MV-4-11 (cell line): ENCODE measurements around the gene RDH16.

Source experiments
- DNase-seq: peaks from one replicate; lab custom pipeline; 2025; lab: John Stamatoyannopoulos, UW

Gene RDH16

GRCh38 chr12:56957229-56958052 lies at the start of gene RDH16:
Gene RDH16 (minus strand): TSS chr12:56957608. CDS start chr12:56957462, 146 bp downstream.
- no peak for DNase-seq

- DNase-seq = no peak
These were observed 49.5 kb upstream of the RDH16 start for GRCh38 chr12:57006809-57007475.

DNA sequence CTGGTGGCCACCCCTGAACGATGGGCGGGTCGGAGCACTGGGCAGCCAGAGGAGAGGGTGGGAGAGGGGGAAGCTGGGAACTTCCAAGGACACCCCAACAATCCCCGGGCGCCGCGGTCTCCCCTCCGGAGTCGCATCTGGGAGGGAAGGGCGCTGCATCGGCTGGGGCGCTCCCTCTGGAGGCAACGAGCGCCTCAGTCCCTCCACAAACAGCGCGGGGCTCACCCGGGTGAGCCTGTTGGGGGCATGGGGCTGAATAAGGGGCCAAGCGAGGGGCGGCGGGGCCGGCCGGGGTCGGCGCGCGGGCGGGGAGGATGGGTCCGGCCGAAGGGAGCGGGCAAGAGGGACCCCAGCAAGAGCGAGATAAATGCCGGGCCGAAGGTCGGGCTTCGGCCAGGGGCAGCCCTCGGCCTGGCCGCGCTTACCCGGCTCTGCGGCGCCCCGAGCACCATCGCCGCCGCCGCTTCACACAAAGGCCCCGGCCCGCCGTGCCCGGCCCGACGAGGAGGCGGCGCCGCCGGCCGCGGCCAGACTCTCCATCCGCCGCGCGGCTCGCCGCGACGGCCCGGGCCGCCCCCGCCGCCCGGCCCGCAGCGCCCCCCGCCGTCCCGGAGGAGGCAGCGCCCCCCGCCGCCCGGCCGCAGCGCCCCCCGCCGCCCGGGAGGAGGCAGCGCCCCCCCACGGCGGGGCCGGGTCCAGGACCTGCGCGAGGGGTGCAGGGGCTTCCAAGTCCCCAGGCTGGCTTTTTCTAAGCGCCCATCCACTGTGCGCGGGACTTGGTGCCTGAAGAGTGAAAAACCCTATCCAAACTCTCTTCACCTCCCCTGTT lies 48.8 kb upstream of the RDH16 start, which contains the start of gene ZBTB39:
Gene ZBTB39, minus strand, starts transcription at position 567 of the 829 bp plus-strand sequence. CDS start 1,629 bp downstream, outside the sequence.
- peak; percentile 28 for DNase-seq

- DNase-seq = no peak
These were observed 47.2 kb upstream of the RDH16 start for GRCh38 chr12:57004651-57005050.

DNA sequence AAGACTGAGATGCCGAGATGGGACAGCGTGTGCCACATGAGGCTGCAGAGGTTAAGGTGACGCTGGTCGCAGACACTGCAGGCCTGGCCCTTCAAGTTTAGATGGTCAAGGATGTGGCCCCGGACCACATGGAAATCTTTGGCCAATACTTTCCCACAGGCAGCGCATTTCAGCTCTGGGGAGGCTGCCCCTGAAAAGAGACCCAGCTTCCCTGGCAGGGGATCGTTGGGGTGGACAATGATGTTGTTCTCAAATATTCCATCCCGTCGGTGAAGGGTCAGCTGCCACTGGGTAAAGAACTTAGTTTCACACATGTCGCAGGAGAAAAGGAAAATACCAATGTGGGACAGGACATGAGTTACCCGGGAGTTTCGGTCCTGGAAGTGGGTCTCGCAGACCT lies 46.0 kb upstream of the RDH16 start:
- DNase-seq = no peak

- peak; percentile 31 for DNase-seq
These were observed 44.1 kb upstream of the RDH16 start for GRCh38 chr12:57001448-57001906.

- DNase-seq = no peak
These were observed 43.0 kb upstream of the RDH16 start for GRCh38 chr12:57000393-57000792.

- DNase-seq = no peak
These were observed 42.0 kb upstream of the RDH16 start for GRCh38 chr12:56999456-56999855.

GRCh38 chr12:56998981-56999380 lies 41.6 kb upstream of the RDH16 start:
- peak; percentile 54 for DNase-seq

DNA sequence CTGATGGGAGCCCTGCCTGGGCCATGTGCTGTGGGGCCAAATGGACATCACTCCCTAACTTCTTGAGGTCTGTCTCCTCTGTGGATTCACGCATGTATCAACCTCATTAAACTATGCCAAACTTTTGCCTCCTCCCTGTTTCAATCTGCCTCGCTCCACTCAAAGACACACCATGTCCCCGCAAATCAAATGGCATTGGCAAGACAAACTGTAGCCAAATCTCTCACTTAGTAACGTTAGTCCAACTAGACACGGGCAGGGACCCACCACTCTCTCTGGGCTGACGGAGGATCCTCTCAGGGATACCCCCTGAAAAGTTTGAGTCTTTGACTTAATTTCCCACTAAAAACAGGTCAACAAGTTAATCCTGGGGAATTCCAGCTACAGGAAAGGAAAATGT lies 40.9 kb upstream of the RDH16 start:
- DNase-seq = no peak

GRCh38 chr12:56996793-56997545 lies 39.6 kb upstream of the RDH16 start:
- DNase-seq = no peak

DNA sequence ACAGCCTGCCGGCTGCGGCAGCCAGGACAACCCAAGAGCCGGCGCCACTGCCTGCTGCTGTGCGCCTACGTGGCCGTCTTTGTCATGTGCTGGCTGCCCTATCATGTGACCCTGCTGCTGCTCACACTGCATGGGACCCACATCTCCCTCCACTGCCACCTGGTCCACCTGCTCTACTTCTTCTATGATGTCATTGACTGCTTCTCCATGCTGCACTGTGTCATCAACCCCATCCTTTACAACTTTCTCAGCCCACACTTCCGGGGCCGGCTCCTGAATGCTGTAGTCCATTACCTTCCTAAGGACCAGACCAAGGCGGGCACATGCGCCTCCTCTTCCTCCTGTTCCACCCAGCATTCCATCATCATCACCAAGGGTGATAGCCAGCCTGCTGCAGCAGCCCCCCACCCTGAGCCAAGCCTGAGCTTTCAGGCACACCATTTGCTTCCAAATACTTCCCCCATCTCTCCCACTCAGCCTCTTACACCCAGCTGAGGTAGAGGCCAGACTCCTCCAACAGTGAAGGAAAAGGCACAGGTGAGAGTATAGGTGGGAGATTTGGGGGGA lies 38.6 kb upstream of the RDH16 start:
- no peak for DNase-seq

DNA sequence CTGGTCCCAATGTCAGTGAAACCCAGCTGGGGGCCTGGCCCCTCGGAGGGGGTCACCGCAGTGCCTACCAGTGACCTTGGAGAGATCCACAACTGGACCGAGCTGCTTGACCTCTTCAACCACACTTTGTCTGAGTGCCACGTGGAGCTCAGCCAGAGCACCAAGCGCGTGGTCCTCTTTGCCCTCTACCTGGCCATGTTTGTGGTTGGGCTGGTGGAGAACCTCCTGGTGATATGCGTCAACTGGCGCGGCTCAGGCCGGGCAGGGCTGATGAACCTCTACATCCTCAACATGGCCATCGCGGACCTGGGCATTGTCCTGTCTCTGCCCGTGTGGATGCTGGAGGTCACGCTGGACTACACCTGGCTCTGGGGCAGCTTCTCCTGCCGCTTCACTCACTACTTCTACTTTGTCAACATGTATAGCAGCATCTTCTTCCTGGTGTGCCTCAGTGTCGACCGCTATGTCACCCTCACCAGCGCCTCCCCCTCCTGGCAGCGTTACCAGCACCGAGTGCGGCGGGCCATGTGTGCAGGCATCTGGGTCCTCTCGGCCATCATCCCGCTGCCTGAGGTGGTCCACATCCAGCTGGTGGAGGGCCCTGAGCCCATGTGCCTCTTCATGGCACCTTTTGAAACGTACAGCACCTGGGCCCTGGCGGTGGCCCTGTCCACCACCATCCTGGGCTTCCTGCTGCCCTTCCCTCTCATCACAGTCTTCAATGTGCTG lies 38.0 kb upstream of the RDH16 start:
- no peak for DNase-seq

GRCh38 chr12:56994231-56994746 lies 36.9 kb upstream of the RDH16 start:
- DNase-seq = no peak

DNA sequence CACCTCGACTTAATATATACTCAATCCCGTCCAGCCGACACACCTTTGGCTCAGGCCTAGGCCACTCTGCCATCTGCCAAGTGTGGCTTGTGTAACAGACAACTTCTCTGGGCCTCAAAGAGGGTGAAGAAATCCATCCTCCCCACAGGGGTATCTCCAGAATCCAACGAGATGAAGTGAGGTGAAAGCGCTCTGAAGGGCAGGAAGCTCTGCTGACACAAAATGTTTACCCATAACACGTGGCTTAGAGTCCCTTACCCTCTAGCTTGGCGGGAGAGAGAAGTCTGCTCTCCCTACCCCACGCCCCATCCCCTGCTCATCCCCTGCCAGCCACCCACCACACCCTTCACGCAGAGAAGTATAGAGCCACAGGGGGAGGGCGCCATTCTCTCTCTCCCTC lies 35.9 kb upstream of the RDH16 start:
- no peak for DNase-seq

- peak; percentile 28 for DNase-seq
These were observed 34.2 kb upstream of the RDH16 start for GRCh38 chr12:56991319-56992246.

DNA sequence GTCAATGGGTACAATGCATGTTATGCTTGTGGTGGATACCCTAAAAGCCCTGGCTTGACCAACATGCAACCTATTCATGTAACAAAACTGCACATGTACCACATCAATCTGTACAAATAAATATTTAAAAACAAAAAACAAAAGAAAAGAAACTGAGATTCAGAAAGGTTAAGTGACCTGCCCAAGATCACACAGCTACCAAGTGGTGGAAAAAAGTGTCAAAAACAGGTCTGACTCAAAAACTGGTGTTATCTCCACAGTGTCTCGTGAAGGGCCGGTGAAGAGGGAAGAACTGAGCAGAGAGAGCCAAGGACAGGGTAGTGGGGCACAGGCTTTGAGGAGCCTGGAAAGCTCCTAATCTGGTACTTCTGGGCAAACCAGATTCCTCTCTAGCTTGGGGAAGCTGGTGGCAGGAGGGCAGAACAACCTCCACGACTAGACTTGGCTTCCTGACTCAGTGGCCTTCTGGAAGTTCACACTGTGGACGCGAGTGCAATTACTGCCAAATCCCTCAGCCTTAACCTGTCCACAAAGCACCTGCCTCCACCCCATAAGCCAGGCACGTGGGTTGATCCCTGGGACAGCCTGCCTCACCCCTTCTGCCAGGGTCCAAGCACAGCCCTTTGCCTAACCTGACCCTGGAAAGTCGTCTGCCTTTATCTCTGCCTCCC lies 33.4 kb upstream of the RDH16 start:
- DNase-seq = no peak

GRCh38 chr12:56989861-56990610 lies 32.6 kb upstream of the RDH16 start:
- DNase-seq = no peak
